Loucy (cell line): ENCODE data around the gene SSX5.
"Not testable (repeated sequence)": the region's sequence is repeated elsewhere in the genome, so short reads cannot be mapped to it uniquely, and the experiment has no call there.

Experiments used
- H2AFZ ChIP-seq: fragments of 200-600 bp; sonication (generic); 2 replicates; pipeline ENCODE4 v1.6.0; 2016; ENCODE audit warnings: antibody characterized with exemption, mild to moderate bottlenecking, low read length, moderate library complexity
- H3F3A ChIP-seq: fragments of 200-600 bp; 2 replicates; pipeline ENCODE4 v1.6.0; 2016; ENCODE audit warnings: antibody characterized with exemption, low read depth, mild to moderate bottlenecking
- H3K27me3 ChIP-seq: fragments of 200-600 bp; sonication (generic); 2 replicates; pipeline ENCODE4 v1.6.1; 2014; ENCODE audit warnings: low read length, mild to moderate bottlenecking; ENCODE audit not compliant: insufficient read depth, poor library complexity, severe bottlenecking
- H3K36me3 ChIP-seq: fragments of 200-600 bp; sonication (generic); 2 replicates; pipeline ENCODE4 v1.6.1; 2016; ENCODE audit warnings: low read length; ENCODE audit not compliant: insufficient read depth
- H3K4me1 ChIP-seq: fragments of 200-600 bp; sonication (generic); 2 replicates; pipeline ENCODE4 v1.5.1; 2014; ENCODE audit warnings: low read length, mild to moderate bottlenecking; ENCODE audit not compliant: insufficient read depth, poor library complexity, severe bottlenecking
- H3K4me2 ChIP-seq: fragments of 200-600 bp; sonication (generic); 2 replicates; pipeline ENCODE4 v1.6.0; 2014; ENCODE audit warnings: antibody characterized with exemption, low read length, low read depth, mild to moderate bottlenecking; ENCODE audit not compliant: poor library complexity, severe bottlenecking
- H3K4me3 ChIP-seq: fragments of 200-600 bp; sonication (generic); 2 replicates; pipeline ENCODE4 v1.5.1; 2014; ENCODE audit warnings: low read length, mild to moderate bottlenecking, mixed read lengths; ENCODE audit not compliant: poor library complexity, severe bottlenecking
- H3K79me2 ChIP-seq: fragments of 200-600 bp; sonication (generic); 2 replicates; pipeline ENCODE4 v1.6.1; 2014; ENCODE audit warnings: low read length; ENCODE audit not compliant: insufficient read depth
- H3K9ac ChIP-seq: fragments of 200-600 bp; sonication (generic); 2 replicates; pipeline ENCODE4 v1.6.0; 2014; ENCODE audit warnings: mild to moderate bottlenecking, low read depth, low read length, moderate library complexity; ENCODE audit not compliant: poor library complexity, severe bottlenecking
- H3K9me2 ChIP-seq: fragments of 200-600 bp; sonication (generic); replicated peaks from 2 replicates; pipeline ENCODE4 v1.6.1; 2016; ENCODE audit warnings: low read depth, low read length, mixed read lengths
- H3K9me3 ChIP-seq: fragments of 200-600 bp; sonication (generic); 2 replicates; pipeline ENCODE4 v1.6.1; 2014; ENCODE audit warnings: mild to moderate bottlenecking, antibody characterized with exemption, low read length, low read depth; ENCODE audit not compliant: insufficient read depth
- H4K20me1 ChIP-seq: fragments of 200-600 bp; sonication (generic); 2 replicates; pipeline ENCODE4 v1.6.0; 2014; ENCODE audit warnings: antibody characterized with exemption, low read length, mild to moderate bottlenecking; ENCODE audit not compliant: insufficient read depth, poor library complexity, severe bottlenecking
- CTCF ChIP-seq: fragments of 200-600 bp; sonication (generic); conservative IDR thresholded peaks from 2 replicates; pipeline ENCODE4 v1.5.1; 2014; ENCODE audit warnings: mild to moderate bottlenecking, antibody characterized with exemption, low read length
- EZH2phosphoT487 ChIP-seq: fragments of 200-600 bp; IDR thresholded peaks from 2 replicates; pipeline ENCODE4 v1.6.1; 2018; ENCODE audit warnings: antibody characterized with exemption, mild to moderate bottlenecking, moderate library complexity, borderline replicate concordance

Gene SSX5

GRCh38 chrX:48156014-48156413 is 40.6 kb downstream of the SSX5 start:
- TF ChIP-seq CTCF (no peak), EZH2phosphoT487 (no peak)
- Histone ChIP-seq H3K36me3 (no peaks in the 10 kb centered on the region), H3K4me1 (no peaks in the 10 kb centered on the region), H3K4me2 (no peak overlapping the region), H3K4me3 (no peak overlapping the region), H3K27me3 (no peaks in the 10 kb centered on the region), H3F3A (no peaks in the 10 kb centered on the region), H3K9ac (no peak overlapping the region), H4K20me1 (no peaks in the 10 kb centered on the region), H3K79me2 (no peaks in the 10 kb centered on the region), H3K9me2 (no peaks in the 10 kb centered on the region), H2AFZ (no peak overlapping the region), H3K9me3 (no peaks in the 10 kb centered on the region)

- Histone ChIP-seq H3K9me3 (no peaks in the 10 kb centered on the region), H3K9me2 (no peaks in the 10 kb centered on the region), H3K4me2 (no peak overlapping the region), H3K27me3 (no peaks in the 10 kb centered on the region), H4K20me1 (no peaks in the 10 kb centered on the region), H3K4me3 (no peak overlapping the region), H3F3A (no peaks in the 10 kb centered on the region), H3K4me1 (no peaks in the 10 kb centered on the region), H2AFZ (no peak overlapping the region), H3K9ac (no peak overlapping the region), H3K79me2 (no peaks in the 10 kb centered on the region), H3K36me3 (no peaks in the 10 kb centered on the region)
- no peak for TF ChIP-seq CTCF
- TF ChIP-seq EZH2phosphoT487: no peak
Observed at GRCh38 chrX:48154796-48155195, 41.8 kb downstream of the SSX5 start.

- H2AFZ ChIP-seq: no peak overlapping the region
- H3K27me3 ChIP-seq: no peaks in the 10 kb centered on the region
- H3F3A ChIP-seq: no peaks in the 10 kb centered on the region
- no peak overlapping the region for H3K9ac ChIP-seq
- H3K4me3 ChIP-seq: no peak overlapping the region
- H3K9me3 ChIP-seq: no peaks in the 10 kb centered on the region
- TF ChIP-seq CTCF: no peak
- no peaks in the 10 kb centered on the region for H4K20me1 ChIP-seq
- no peaks in the 10 kb centered on the region for H3K36me3 ChIP-seq
- no peaks in the 10 kb centered on the region for H3K79me2 ChIP-seq
- no peaks in the 10 kb centered on the region for H3K9me2 ChIP-seq
- H3K4me2 ChIP-seq: no peak overlapping the region
- no peaks in the 10 kb centered on the region for H3K4me1 ChIP-seq
Observed at GRCh38 chrX:48153769-48154168, 42.8 kb downstream of the SSX5 start.

GRCh38 chrX:48142697-48143096 is 53.9 kb downstream of the SSX5 start:
- H3F3A ChIP-seq, H2AFZ ChIP-seq, H3K9ac ChIP-seq, H3K27me3 ChIP-seq, H3K36me3 ChIP-seq, H3K9me3 ChIP-seq, H3K79me2 ChIP-seq, H3K4me2 ChIP-seq, H3K4me3 ChIP-seq, H4K20me1 ChIP-seq, H3K9me2 ChIP-seq, H3K4me1 ChIP-seq: not testable (repeated sequence)

GRCh38 chrX:48141810-48142508 is 54.6 kb downstream of the SSX5 start:
- H4K20me1 ChIP-seq, H3K4me1 ChIP-seq, H3K9me2 ChIP-seq, H3K9ac ChIP-seq, H3K4me3 ChIP-seq, H2AFZ ChIP-seq, H3K9me3 ChIP-seq, H3K36me3 ChIP-seq, H3K27me3 ChIP-seq, H3K79me2 ChIP-seq, H3F3A ChIP-seq, H3K4me2 ChIP-seq: not testable (repeated sequence)
